HG02885 (cell line): ENCODE data around the gene RAB6A.
"Not testable (repeated sequence)": the region's sequence is repeated elsewhere in the genome, so short reads cannot be mapped to it uniquely, and the experiment has no call there.

Source experiments
- ATAC-seq: cut with Tn5 transposase; IDR thresholded peaks from one replicate; pipeline ENCODE4 v1.9.1; 2021; ENCODE audit warnings: mild to moderate bottlenecking; ENCODE audit not compliant: unreplicated experiment, poor library complexity

RAB6A gene

GRCh38 chr11:73729594-73730206, 31.2 kb downstream of the RAB6A start:
- no peak for ATAC-seq

DNA sequence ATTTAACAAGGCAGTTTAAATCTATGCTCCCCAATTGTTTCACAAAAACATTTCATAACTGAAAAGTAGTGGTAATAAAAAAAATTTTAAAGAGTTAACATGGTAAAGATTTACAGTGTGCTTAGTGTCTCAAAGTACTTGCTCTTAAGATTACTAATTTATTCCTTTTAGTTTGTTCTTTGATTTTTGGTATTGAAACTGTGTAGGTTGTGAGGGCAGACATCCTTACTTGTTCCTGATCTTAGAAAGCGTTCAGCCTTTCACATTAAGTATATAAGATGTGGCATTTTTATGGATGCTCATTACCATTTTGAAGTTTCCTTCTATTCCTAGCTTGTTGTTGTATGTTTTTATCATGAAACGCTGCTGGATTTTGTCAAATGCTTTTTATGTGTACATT, 32.9 kb downstream of the RAB6A start:
- no peak for ATAC-seq

GRCh38 chr11:73726825-73727224, 34.0 kb downstream of the RAB6A start:
- no peak for ATAC-seq

- no peak for ATAC-seq
Measured at GRCh38 chr11:73717136-73717535, 43.7 kb downstream of the RAB6A start.

GRCh38 chr11:73716153-73717056, 44.5 kb downstream of the RAB6A start:
- no peak for ATAC-seq

GRCh38 chr11:73715541-73715940, 45.3 kb downstream of the RAB6A start:
- ATAC-seq: no peak

GRCh38 chr11:73710964-73711363, 49.9 kb downstream of the RAB6A start:
- ATAC-seq: no peak

- ATAC-seq: no peak
Measured at GRCh38 chr11:73705053-73705452, 55.8 kb downstream of the RAB6A start.

DNA sequence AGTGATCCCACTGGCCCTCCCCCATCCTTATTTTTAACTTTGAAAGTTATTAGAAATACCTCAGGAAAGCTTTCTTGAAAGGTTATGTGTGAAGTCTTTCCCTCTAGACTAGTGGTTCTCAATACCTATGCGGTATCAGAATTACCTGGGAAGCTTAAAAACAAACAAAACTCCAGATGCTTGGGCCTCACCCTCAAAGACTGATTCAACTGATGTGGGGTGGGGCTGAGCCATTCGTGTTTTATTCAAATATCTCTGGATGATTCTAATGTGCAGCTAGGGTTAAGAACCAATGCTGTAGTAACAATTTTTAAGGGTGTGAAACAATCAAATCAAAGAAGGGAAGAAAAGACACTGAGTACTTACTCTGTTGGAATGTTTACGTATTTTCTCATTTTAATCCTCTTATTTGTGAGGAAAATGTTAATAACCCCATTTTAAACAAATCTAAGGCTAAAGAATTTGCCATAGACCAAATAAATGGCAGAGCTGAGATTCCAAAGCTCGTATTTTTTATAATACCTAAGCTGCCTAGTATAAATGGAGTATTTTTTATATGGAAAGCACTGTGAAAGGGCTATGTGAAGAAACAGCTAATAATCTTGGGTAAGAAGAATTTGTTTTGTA, 66.9 kb downstream of the RAB6A start:
- ATAC-seq: no peak

GRCh38 chr11:73680687-73681086, 80.2 kb downstream of the RAB6A start:
- no peak for ATAC-seq

DNA sequence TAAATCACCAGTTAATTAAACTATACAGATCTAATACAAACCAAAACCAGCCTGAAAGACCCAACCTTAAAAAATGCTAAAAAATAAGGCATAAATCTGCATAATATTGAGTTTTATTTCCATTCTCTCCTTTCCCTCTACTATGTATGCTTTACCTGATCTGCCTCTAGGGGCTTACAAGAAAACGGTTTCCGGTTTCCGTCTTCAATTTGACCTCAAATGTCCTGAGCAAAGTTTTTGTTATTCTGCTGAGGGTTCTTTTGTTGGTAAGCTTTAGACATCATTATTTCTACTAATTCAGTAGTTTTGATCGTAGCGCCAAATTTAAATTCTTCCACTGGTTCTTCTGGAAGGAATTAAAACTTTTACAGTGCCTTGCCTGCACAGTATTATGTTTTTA, 84.3 kb downstream of the RAB6A start:
- ATAC-seq: not testable (repeated sequence)

GRCh38 chr11:73671701-73672100, 89.2 kb downstream of the RAB6A start:
- ATAC-seq: no peak

DNA sequence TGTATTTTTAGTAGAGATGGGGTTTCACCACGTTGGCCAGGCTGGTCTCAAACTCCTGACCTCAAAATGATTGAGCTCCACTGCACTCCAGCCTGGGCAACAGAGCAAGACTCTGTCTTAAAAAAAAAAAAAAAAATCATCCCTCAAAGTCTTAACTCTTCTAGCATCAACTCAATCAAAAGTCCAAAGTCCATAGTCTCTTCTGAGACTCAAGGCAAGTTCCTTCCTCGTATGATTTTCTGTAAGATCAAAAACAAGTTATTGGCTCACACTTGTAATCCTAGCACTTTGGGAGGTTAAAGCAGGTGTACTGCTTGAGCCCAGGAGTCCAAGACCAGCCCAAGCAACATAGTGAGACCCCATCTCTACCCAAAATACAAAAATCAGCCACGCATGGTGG, 90.1 kb downstream of the RAB6A start:
- no peak for ATAC-seq

DNA sequence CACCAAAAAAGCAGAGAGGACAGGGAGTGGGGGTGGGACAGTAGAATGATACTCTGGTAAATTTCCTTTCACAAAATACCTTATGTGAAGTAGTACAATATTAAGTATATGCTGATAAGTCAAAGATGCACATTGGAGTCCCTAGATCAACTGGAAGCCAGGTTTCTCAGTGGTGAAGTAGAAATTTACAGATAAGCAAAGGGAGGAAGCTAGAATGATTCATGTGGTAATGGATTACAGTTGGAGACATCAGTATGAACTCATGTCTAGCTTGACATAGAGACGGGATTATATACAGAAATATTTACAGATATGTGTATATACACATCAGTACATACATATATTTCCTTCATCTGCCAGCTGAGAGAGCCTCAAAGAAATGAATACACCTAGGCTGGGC, 93.0 kb downstream of the RAB6A start:
- no peak for ATAC-seq

DNA sequence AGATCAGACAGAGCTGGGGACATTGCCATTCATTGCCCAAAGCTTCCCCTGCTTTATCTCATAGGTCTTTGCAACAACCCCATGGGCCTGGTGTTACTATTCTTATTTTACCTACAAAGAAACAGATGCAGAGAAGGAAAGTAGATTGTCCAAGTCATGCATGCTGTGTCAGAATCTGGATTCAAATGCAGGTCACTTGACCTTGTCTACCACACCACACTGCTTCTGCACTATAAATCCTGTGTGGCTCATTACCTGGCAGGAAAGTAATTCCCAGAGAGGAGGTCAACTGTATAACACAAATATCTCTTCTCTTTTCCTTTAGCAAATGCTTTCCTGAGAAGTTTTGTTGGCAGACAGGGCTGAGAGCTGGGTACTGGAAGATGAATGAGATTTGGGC, 96.0 kb downstream of the RAB6A start:
- ATAC-seq: no peak

DNA sequence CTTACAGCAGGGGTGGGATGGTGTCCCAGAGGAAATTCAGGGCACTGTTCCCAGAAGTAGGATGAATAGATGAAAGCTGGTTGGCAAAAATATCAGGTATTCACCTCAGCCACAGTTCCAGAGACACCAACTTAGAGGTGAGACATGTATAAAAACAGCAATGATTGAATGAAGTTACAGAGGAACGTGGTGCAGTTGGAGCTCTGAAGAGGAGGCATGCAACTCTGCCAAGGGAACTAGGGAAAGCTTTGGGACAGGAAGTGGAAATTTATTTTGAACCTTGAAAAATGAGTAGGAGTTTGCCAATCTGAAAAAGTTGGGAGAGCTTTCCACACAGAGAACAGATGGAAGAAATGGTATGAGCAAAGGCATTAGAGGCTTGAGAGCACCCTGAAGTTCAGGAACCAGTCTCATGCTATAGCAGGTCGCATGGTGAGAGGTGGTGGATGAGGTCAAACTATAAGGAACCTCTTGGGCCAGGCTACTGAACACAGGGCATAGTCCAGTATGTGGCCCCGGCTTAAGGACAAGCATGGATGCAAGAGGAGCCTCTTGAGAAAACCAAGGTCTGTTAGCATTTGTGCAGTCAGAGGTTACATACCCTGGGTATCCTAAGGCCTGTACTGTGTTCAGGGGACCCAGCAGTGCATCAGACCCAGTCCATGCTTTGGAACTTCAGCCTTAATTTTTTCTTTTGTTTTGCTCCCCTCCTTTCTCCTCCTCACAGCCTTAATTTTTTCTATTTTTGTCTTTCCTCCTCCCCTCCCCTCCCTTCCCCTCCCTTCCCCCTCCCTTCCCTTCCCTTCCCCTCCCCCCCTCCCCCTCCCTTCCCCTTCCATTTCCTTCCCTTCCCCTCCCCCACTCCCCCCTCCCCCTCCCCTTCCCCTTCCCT, 97.0 kb downstream of the RAB6A start:
- no peak for ATAC-seq

GRCh38 chr11:73662445-73663157, 98.3 kb downstream of the RAB6A start:
- no peak for ATAC-seq

GRCh38 chr11:73661035-73661628, 99.7 kb downstream of the RAB6A start:
- ATAC-seq: peak; percentile 69

DNA sequence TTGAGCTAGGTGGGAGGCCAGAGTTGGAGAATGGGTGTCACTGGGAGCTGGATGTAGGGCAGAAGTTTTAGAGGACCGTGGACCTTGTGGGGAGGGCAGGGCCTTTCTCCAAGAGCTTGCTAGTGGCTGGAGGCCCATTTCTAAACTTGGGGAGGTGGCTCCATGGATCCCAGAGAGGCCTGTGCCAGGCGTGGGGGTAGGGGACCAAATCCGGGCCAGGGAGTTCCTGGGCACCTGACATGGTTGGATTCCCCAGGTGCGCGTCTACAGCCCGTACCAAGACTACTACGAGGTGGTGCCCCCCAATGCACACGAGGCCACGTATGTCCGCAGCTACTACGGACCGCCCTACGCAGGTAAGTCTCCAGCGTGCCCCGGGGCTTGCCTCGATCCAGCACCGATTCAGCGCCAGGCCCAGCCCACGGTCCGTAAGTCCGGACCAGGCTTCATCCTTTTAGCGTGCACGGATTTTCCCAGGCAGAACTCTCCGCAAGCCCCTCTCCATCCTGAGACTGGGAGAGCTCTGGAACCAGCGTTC, 100.3 kb downstream of the RAB6A start:
- no peak for ATAC-seq
